Putamen (tissue), 1 donor: Measurements from ENCODE around the gene JMJD1C.
"Not testable (repeated sequence)": the region's sequence is repeated elsewhere in the genome, so short reads cannot be mapped to it uniquely, and the experiment has no call there.

Source experiments
- DNase-seq: peaks from one replicate; pipeline ENCODE4 v3.0.0-alpha.2; 2016; ENCODE audit warnings: low spot score

Gene JMJD1C

GRCh38 chr10:63297941-63298340 lies 167.8 kb downstream of the JMJD1C start:
- DNase-seq: no peak

DNA sequence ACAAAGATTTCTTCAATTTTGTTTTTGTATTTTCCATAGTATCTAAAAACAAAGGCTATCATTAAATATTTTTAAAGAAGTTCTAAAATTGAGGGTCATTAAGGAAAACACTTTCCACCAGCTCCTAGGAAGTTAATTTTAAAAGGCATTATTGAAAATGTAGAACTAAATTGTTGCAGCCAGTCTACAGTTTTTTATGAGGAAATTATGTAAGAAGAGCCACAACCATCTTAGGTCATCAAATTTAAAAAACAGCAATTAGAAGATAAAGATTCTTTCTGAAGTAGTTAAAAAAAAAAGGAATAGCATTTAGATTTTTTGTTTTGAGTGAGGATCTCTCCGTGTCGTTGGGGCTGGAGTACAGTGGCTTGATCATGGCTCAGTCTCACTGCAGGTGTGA lies 171.0 kb downstream of the JMJD1C start:
- DNase-seq: no peak

DNA sequence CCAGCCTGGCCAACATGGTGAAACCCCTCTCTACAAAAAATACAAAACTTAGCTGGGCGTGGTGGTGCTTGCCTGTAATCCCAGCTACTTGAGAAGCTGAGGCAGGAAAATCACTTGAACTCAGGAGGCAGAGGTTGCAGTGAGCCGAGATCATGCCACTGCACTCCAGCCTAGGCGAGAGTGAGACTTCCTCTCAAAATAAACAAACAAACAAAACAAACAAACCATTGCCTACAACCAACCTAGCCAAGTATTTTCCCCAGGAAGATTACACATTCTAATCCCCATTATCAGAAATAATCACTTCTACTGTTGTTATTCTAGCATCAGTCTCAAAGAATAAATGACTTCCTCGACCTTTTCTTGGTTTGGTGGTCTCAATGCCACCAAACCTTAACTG lies 172.9 kb downstream of the JMJD1C start:
- not testable (repeated sequence) for DNase-seq

- DNase-seq: no peak
Measured at GRCh38 chr10:63288170-63288569, 177.6 kb downstream of the JMJD1C start.

- DNase-seq: no peak
Measured at GRCh38 chr10:63286754-63287264, 179.0 kb downstream of the JMJD1C start.

DNA sequence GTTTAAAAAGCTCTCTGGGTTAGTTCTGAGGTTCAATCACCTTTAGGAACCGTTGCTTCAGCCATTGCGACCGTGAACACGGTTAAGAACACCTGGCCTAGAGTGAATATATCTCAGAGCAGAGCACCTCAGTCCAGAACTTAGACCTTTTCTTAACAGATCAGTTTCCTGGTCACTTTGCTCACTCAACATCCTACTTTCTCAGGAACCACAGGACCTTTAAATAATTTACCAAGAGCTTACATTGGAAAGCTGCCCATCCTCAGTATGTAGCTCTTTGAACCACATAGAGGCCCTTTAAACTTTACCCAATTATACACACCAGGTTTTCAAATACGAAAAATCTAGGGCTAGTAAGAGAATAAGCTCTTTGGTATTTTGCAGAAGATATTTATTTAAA lies 179.4 kb downstream of the JMJD1C start:
- no peak for DNase-seq

DNA sequence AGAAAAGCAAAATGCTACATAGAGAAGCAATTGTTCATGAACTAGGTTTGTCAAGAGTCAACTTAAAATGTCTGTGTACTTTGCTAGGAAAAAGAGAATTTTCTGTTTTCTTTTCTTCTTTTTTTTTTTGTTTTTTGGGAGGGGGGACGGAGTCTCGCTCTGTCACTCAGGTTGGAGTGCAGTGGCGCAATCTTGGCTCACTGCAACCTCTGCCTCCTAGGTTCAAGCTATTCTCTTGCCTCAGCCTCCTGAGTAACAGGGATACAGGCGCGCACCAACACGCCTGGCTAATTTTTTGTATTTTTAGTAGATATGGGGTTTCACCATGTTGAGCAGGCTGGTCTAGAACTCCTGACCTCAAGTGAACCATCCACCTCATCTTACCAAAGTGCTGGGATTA lies 181.9 kb downstream of the JMJD1C start:
- not testable (repeated sequence) for DNase-seq

DNA sequence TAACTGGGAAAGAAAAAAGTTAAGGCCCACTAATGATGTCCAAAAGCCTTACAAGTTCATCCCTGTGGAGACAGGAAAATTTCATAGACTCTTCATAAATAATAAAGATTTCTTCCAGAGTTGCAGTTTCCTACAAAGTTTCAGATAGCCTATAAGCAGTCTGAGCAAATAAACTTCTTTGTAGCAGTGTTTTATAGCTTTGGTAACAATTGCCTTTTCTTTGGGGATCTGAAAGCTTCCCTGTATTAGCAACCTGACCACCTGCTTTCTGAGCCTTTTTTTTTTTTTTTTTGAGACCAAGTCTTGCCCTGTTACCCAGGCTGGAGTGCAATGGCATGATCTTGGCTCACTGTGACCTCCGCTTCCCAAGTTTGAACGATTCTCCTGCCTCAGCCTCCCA lies 182.7 kb downstream of the JMJD1C start:
- DNase-seq: no peak

DNA sequence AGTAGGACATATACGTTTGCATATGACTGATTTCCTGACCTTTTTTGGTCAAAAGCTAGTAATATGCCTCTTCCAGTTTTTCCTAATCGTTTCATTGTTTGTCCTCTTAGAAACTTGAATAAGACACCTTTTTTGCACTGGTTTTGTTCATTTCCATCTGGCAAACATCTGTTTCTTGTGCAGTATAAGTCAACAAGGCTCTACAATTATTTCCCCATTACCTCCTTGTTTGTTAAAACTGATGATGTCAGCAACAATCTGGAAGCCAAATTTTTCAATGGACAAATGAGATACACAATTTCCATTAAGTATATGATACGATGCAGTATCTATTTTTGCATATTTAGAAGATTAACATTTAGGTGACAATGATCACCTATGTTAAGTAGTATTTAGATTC lies 183.8 kb downstream of the JMJD1C start:
- DNase-seq: no peak

DNA sequence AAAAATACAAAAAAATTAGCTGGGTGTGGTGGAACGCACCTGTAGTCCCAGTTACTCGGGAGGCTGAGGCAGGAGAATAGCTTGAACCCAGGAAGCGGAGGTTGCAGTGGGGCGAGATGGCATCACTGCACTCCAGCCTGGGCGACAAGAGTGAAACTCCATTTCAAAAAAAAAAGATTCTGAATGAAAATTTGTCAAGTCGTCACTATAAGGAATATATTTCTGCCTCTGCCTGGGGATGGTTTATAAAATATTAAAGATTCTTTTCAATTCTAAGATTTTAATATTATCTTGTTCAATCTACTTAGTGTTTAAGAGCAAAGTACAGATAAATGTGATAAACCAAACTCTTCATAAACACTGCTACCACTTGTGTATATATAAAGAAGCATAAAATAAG lies 185.4 kb downstream of the JMJD1C start:
- no peak for DNase-seq

GRCh38 chr10:63275094-63275493 lies 190.7 kb downstream of the JMJD1C start:
- DNase-seq: no peak

GRCh38 chr10:63273577-63273976 lies 192.2 kb downstream of the JMJD1C start:
- no peak for DNase-seq

DNA sequence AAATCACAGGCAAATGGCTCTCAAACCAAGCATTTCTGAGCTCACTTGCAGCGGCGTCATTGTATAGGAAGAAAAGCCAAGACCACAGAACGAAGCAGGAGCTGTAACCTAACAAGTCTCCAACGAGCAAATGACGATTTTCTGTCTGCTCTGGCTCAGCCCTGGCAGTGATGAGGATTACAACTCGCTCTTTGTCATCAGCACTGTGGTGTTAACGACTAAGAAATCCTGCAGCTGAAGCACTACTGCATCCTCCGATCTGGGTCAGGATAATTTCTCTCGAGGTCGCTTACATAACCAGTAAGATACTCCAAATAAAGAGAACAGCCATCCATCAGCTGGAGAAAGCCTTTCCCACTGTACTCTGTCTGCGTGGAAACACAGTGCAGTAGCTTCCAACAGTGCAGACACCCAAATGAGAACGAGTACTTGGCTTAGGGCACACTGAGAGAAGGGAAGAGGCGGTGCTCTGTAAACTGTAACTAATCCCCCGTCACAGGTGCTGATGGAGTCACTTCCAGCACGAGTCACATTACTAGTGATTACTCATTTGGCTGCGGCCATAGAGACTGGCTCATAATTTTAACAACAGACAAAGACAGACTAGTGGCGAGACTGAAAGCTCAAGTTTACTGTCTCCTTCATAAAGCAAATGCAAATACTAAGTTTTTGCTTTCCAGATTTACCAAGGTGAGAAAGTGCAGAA lies 196.8 kb downstream of the JMJD1C start:
- peak; percentile 86 for DNase-seq

DNA sequence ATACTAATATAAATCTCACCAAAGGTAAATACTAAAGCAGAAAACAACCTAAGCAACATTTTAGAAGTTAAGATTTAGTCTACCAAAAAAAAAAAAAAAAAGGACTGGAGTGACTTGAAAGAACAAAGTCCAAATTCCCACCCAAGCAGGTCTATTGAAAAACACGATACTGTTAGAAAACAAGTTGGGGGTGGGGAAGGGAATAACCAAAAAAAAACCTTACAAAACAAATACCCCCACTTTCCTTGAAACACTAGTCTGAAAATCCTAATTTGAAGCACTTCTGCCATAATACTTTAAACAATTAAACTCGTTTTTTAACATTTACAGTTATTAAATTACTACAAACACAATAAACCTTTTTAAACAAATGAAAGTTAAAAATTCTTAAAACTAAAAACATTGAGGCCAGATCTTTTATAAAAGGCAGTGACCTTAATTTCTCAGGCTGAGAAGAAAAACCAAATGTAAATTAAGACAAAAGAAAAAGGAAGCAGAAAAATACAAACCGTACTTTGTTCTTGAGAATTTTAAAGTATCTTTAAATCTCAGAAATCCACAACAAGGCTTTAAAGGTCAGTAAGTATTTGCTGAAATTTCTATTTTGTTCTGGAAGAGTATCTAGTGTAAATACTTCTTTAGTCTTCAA lies 197.5 kb downstream of the JMJD1C start:
- no peak for DNase-seq

DNA sequence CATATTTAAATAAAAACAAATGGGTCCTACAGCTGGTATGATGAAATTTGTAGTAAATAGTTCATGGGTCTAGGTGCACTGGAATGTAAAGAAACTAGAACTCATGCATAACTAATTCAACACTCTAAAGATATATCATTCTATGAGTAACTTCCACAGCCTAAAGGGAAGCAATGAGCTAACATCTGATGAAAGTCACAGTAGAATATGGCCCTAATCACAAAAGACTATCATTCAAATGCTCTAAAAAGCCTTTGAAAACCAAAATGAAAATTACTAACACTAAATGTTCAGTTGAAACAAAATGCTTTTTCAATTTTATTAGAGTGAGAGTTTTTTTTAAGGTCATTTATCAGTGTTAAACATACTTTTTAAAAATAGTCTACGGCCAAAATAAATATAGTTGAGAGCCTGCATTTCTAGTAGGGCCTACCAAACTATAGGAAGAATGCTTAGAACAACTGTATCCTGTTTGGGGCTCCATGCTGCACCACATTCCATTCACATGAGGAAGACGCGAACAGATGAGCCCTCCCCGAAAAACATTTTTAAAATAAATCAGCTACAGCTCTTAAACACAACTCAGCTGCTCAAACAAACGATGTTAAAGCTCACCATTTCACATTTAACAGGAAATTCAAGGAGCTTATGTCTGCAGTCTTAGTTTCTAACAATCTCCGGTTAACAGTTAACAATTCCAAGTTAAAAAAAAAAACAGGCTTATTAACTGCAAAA lies 198.2 kb downstream of the JMJD1C start:
- peak; percentile 57 for DNase-seq

DNA sequence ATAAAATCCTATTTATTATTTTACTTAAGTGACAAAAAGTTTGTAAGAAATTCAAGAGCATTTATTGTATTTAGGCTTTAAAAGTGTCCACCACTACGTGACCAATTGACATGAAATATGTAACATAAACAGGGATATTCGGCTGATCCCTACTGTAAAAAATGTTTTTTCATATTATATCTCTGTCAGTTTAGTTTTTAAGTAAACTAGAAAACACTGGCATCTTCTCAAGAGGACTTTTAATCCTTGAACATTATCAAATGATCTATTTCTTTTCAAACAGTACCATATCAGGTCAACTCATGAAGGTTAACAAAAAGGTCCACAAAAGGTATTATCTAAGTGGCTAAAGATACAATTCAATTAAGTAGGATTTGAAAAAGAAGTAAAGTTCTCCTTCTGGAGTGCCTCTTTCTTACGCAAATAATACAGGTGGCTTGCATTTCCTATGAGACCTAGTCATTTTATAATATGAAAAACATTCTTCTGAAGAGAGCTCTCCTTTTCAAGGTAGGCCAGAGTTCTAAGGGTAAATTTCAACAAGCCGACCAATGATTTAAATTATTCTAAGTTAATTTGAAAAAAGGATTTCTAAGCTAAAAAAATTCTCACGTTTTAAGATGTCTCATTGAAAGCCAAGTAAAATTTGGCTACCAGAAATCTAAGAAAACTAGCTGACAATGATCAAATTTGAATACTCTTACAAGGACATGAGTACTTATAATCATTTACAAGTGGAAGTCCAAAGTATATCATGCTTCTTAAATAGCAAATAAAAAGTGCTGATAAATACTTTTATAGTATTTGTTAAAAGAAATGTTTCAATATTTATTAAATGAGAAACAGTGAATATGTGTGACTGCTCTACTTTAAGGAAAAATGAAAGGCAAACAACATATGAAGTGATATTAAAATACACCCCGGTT lies 199.1 kb downstream of the JMJD1C start:
- no peak for DNase-seq

DNA sequence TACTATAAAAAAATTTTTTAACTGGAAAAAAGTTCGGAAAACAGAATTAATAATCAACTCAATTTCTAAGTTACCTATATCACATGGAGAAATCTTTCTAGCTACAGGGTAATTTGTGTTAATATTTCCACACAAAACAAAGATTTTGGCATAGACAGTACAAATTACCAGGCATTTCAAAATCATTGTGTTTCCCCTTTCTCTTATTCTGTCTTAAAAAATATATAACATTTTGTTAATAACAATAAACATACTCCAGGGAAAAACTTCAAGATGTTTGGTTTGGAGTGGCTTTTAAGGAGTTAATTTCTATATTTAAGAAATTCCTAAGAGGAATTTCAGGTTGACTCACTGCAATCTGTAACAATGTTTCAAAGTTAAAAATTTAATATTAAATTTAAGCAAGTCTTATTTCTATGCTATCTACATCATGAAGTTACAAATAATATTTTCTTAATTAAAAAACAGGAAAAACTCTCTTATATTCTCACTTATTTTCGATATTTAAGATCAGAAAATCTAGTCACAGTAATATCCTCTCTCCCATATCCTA lies 200.0 kb downstream of the JMJD1C start:
- no peak for DNase-seq

- no peak for DNase-seq
Measured at GRCh38 chr10:63265222-63265617, 200.6 kb downstream of the JMJD1C start.

DNA sequence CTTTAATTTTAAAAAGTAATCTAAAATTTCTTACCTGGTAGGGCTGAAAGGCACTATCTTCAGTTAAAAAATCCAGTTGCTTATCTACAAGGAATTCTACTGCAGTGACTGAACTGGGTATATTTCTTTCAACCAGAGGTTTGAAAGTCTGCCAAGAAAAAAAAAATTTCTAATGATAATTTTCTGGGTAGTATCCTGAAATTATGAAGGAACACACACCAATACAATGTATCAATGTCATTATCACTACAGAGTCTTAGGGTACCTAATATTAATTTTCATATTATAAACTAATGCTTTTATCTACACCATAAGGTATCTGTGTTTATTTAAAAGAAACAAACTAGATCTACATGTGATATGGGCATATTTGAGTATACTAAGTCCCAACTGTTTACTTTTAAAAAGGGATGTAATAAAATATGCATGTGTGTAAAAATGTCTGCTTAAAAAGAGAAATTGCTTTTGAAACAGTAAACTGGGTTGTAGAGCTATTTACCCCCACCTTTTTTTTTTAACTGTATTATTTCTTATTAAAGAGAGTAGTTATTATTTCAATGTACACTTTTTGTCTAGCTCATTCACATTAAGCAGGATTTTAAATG lies 201.1 kb downstream of the JMJD1C start:
- no peak for DNase-seq

DNA sequence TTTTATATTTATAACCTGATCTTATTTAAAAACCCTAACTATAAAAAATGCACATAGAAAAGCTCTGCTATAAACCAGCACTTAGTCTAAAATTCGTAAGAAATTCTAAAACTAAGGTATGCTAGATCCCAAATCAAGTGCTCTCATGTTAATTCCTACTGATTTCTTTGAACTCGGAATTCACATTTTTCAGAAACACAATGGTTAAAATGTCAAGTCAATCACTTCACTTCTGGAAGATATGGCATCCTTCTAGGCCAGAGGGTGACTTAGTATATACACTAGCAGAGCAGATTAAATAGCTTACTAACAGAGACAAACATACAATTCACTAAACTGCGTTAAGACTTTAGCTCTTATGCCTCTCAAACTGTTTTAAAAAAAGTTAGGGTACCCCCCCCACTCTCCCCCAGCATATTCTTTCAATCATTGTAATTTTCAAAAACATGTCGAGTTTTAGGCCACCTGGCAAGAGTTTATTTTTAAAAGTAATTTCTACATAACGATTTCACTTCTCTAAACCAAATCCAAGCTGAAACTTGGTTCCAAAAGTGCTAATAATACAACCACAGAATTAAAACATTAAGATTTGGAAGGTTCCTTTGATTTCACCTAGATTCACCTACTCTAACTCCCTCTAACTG lies 203.2 kb downstream of the JMJD1C start:
- no peak for DNase-seq

- no peak for DNase-seq
Measured at GRCh38 chr10:63261496-63261895, 204.3 kb downstream of the JMJD1C start.
